ENCODE measurements around the gene SCN5A. TPM values are rescaled to one million over a fixed set of nuclear protein-coding genes. Genes with fewer than 3 reads are reported as not detected.

SCN5A gene
- total and polyA plus RNA-seq, 4 donors = 0.01 to 0.14 TPM; not detected in 2

DNA sequence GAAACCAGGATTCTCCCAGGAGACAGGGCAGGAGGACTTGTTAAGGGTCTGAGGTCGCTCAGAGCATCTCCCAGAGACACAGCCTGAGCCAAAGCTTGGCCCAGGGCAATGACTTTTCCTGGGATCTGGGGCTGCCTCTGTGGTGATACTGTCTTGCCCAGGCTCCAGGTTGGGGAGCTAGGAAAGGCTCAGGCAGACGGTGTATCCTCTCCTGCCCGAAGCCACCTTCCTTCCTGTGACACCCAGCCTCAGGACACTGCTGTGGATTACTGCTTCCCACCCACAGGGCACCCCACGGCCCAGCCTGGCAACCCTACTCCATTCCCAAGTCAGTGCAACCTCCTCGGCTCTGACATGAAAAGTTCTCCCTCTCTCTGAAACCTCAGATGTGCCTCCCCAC is 31.9 kb downstream of the SCN5A start:
- TF ChIP-seq SP1 (IDR thresholded peaks at IDR 0.05) (no peak), HNF4G (IDR thresholded peaks at IDR 0.05) (no peak)
- TF ChIP-seq, protein P1, sequence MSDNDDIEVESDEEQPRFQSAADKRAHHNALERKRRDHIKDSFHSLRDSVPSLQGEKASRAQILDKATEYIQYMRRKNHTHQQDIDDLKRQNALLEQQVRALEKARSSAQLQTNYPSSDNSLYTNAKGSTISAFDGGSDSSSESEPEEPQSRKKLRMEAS (IDR thresholded peaks at IDR 0.05) = no peak
- H3K27ac ChIP-seq (ENCODE audit: low read depth in 1 of 2, low read length in 2 of 2) = no peak overlapping the region
- H3K4me1 ChIP-seq (ENCODE audit: control insufficient read depth in 4 of 4, insufficient read depth in 4 of 4, low read length in 3 of 4) = no peaks in the 10 kb centered on the region
- H3K9me3 ChIP-seq (ENCODE audit: control insufficient read depth in 4 of 4, low read length in 3 of 4) = no peaks in the 10 kb centered on the region
- WGBS = 61% methylated on average over 5 of the region's 5 CpGs
- H3K36me3 ChIP-seq (ENCODE audit: control insufficient read depth in 4 of 4, insufficient read depth in 3 of 4, low read depth in 1 of 4, low read length in 3 of 4) = no peaks in the 10 kb centered on the region
- no peak for DNase-seq (ENCODE audit: low spot score)
- no peak overlapping the region for H3K9ac ChIP-seq (ENCODE audit: low read depth in 1 of 2, low read length in 2 of 2)
- no peak overlapping the region for H3K4me3 ChIP-seq (ENCODE audit: low read depth in 1 of 3, low read length in 3 of 3)
- H3K27me3 ChIP-seq (ENCODE audit: control insufficient read depth in 4 of 4, insufficient read depth in 4 of 4, low read length in 3 of 4) = no peaks in the 10 kb centered on the region

GRCh38 chr3:38617137-38617536 is 32.4 kb downstream of the SCN5A start:
- Histone ChIP-seq H3K9me3 (ENCODE audit: control insufficient read depth in 4 of 4, low read length in 3 of 4) (no peaks in the 10 kb centered on the region), H3K36me3 (ENCODE audit: control insufficient read depth in 4 of 4, insufficient read depth in 3 of 4, low read depth in 1 of 4, low read length in 3 of 4) (no peaks in the 10 kb centered on the region), H3K9ac (ENCODE audit: low read depth in 1 of 2, low read length in 2 of 2) (no peak overlapping the region), H3K27ac (ENCODE audit: low read depth in 1 of 2, low read length in 2 of 2) (no peak overlapping the region), H3K4me1 (ENCODE audit: control insufficient read depth in 4 of 4, insufficient read depth in 4 of 4, low read length in 3 of 4) (no peaks in the 10 kb centered on the region), H3K4me3 (ENCODE audit: low read depth in 1 of 3, low read length in 3 of 3) (no peak overlapping the region), H3K27me3 (ENCODE audit: control insufficient read depth in 4 of 4, insufficient read depth in 4 of 4, low read length in 3 of 4) (no peaks in the 10 kb centered on the region)
- TF ChIP-seq ZBTB33 (IDR thresholded peaks at IDR 0.05) (no peak), GABPA (IDR thresholded peaks at IDR 0.05 in 1 of 2, conservative IDR thresholded peaks at IDR 0.05 in 1 of 2) (no peak), RAD21 (IDR thresholded peaks at IDR 0.05) (no peak), RXRA (IDR thresholded peaks at IDR 0.05) (no peak), SP1 (IDR thresholded peaks at IDR 0.05) (no peak), TAF1 (conservative IDR thresholded peaks at IDR 0.05) (no peak), HNF4G (IDR thresholded peaks at IDR 0.05) (no peak)
- TF ChIP-seq, protein P2, sequence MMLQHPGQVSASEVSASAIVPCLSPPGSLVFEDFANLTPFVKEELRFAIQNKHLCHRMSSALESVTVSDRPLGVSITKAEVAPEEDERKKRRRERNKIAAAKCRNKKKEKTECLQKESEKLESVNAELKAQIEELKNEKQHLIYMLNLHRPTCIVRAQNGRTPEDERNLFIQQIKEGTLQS (IDR thresholded peaks at IDR 0.05) = no peak
- 68% methylated on average over 5 of the region's 5 CpGs for WGBS
- no peak for DNase-seq (ENCODE audit: low spot score)

GRCh38 chr3:38616658-38617057 is 32.8 kb downstream of the SCN5A start:
- H3K4me1 ChIP-seq (ENCODE audit: control insufficient read depth in 4 of 4, insufficient read depth in 4 of 4, low read length in 3 of 4) = no peaks in the 10 kb centered on the region
- H3K9me3 ChIP-seq (ENCODE audit: control insufficient read depth in 4 of 4, low read length in 3 of 4) = no peaks in the 10 kb centered on the region
- no peak for TF ChIP-seq EGR1 (IDR thresholded peaks at IDR 0.05; ENCODE audit: low read depth in 2 of 2)
- TF ChIP-seq HNF4A (conservative IDR thresholded peaks at IDR 0.05) = no peak
- TF ChIP-seq FOXA2 (IDR thresholded peaks at IDR 0.05) = no peak
- TF ChIP-seq RXRA (IDR thresholded peaks at IDR 0.05) = no peak
- TF ChIP-seq TAF1 (conservative IDR thresholded peaks at IDR 0.05) = no peak
- TF ChIP-seq, protein P1 (IDR thresholded peaks at IDR 0.05) = no peak
- no peak for TF ChIP-seq RAD21 (IDR thresholded peaks at IDR 0.05)
- no peak for TF ChIP-seq NR2F2 (IDR thresholded peaks at IDR 0.05)
- TF ChIP-seq, protein P2 (IDR thresholded peaks at IDR 0.05) = no peak
- TF ChIP-seq ZBTB33 (IDR thresholded peaks at IDR 0.05) = no peak
- TF ChIP-seq YY1 (IDR thresholded peaks at IDR 0.05) = no peak
- TF ChIP-seq FOXA1 (IDR thresholded peaks at IDR 0.05) = no peak
- no peak for TF ChIP-seq CTCF (IDR thresholded peaks at IDR 0.05; ENCODE audit: low read depth, low read length, missing input control)
- TF ChIP-seq SP1 (IDR thresholded peaks at IDR 0.05) = no peak
- no peak for TF ChIP-seq GABPA (IDR thresholded peaks at IDR 0.05 in 1 of 2, conservative IDR thresholded peaks at IDR 0.05 in 1 of 2)
- TF ChIP-seq, protein P3, sequence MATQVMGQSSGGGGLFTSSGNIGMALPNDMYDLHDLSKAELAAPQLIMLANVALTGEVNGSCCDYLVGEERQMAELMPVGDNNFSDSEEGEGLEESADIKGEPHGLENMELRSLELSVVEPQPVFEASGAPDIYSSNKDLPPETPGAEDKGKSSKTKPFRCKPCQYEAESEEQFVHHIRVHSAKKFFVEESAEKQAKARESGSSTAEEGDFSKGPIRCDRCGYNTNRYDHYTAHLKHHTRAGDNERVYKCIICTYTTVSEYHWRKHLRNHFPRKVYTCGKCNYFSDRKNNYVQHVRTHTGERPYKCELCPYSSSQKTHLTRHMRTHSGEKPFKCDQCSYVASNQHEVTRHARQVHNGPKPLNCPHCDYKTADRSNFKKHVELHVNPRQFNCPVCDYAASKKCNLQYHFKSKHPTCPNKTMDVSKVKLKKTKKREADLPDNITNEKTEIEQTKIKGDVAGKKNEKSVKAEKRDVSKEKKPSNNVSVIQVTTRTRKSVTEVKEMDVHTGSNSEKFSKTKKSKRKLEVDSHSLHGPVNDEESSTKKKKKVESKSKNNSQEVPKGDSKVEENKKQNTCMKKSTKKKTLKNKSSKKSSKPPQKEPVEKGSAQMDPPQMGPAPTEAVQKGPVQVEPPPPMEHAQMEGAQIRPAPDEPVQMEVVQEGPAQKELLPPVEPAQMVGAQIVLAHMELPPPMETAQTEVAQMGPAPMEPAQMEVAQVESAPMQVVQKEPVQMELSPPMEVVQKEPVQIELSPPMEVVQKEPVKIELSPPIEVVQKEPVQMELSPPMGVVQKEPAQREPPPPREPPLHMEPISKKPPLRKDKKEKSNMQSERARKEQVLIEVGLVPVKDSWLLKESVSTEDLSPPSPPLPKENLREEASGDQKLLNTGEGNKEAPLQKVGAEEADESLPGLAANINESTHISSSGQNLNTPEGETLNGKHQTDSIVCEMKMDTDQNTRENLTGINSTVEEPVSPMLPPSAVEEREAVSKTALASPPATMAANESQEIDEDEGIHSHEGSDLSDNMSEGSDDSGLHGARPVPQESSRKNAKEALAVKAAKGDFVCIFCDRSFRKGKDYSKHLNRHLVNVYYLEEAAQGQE (IDR thresholded peaks at IDR 0.05) = no peak
- 28% methylated on average over 2 of the region's 2 CpGs for WGBS
- no peak overlapping the region for H3K4me3 ChIP-seq (ENCODE audit: low read depth in 1 of 3, low read length in 3 of 3)
- H3K27me3 ChIP-seq (ENCODE audit: control insufficient read depth in 4 of 4, insufficient read depth in 4 of 4, low read length in 3 of 4) = no peaks in the 10 kb centered on the region
- no peak for DNase-seq (ENCODE audit: low spot score)
- H3K9ac ChIP-seq (ENCODE audit: low read depth in 1 of 2, low read length in 2 of 2) = no peak overlapping the region
- H3K36me3 ChIP-seq (ENCODE audit: control insufficient read depth in 4 of 4, insufficient read depth in 3 of 4, low read depth in 1 of 4, low read length in 3 of 4) = no peaks in the 10 kb centered on the region
- no peak overlapping the region for H3K27ac ChIP-seq (ENCODE audit: low read depth in 1 of 2, low read length in 2 of 2)

Measured in liver (tissue), 9 donors.